Measurements from ENCODE around the gene TMEM167B. TPM values are rescaled to one million over a fixed set of nuclear protein-coding genes. Genes with fewer than 3 reads are reported as not detected.

The TMEM167B gene
- total and polyA plus RNA-seq, 2 of the 4 experiments (the other 2 are of a cell fraction): 21.6 to 32.1 TPM

- TF ChIP-seq MXI1 (IDR thresholded peaks at IDR 0.05; ENCODE audit: borderline replicate concordance, low read depth, low read length) (no peak), FOS (IDR thresholded peaks at IDR 0.05; ENCODE audit: low read depth, low read length) (no peak), USF2 (IDR thresholded peaks at IDR 0.05; ENCODE audit: low read depth, low read length) (no peak)
- CTCF ChIA-PET: no interaction called here
These were observed 42.2 kb upstream of the TMEM167B start for GRCh38 chr1:109048335-109048734.

More at GRCh38 chr1:109048335-109048734, 42.2 kb upstream of the TMEM167B start:
- ATAC-seq (ENCODE audit: low read depth) (no peak), DNase-seq (no peak)
- H3K79me1 ChIP-seq (ENCODE audit: low read depth in 1 of 2, low read length in 2 of 2): no peaks in the 10 kb centered on the region
- no peaks in the 10 kb centered on the region for H3K9me1 ChIP-seq (ENCODE audit: insufficient read depth, low read length)
- no peaks in the 10 kb centered on the region for H3K36me3 ChIP-seq (ENCODE audit: control insufficient read depth, insufficient read depth, low read length)
- H4K5ac ChIP-seq (ENCODE audit: low read depth, low read length): no peak overlapping the region
- no peak overlapping the region for H3K4me3 ChIP-seq (ENCODE audit: insufficient read depth, low read depth, low read length)
- no peak overlapping the region for H2AK5ac ChIP-seq (ENCODE audit: low read depth, low read length)
- H4K91ac ChIP-seq (ENCODE audit: insufficient read depth, low read depth, low read length): no peak overlapping the region
- no peak overlapping the region for H3K9ac ChIP-seq (ENCODE audit: low read depth, low read length)
- no peak overlapping the region for H2BK15ac ChIP-seq (ENCODE audit: low read depth, low read length)
- no TSS peak for BruUV-seq (replicated peaks)
- no peak overlapping the region for H3K18ac ChIP-seq (ENCODE audit: low read depth, low read length)
- 0% methylated on average over 1 of the region's 2 CpGs; no CpG with 5 or more reads in 1 of the 2 experiments for WGBS, 2 experiments (ENCODE audit: extremely low coverage in 2 of 2, insufficient read length in 1 of 2)
- no peaks in the 10 kb centered on the region for H3K9me3 ChIP-seq (ENCODE audit: control insufficient read depth, insufficient read depth, low read length)
- H3K23ac ChIP-seq (ENCODE audit: low read depth, low read length): no peak overlapping the region
- POLR2A ChIA-PET (ENCODE audit: unreplicated experiment): no interaction called here
- no peak overlapping the region for H2AK9ac ChIP-seq (replicated peaks; ENCODE audit: low read depth, low read length, poor library complexity)
- H3K4me2 ChIP-seq (ENCODE audit: low read depth, low read length): no peak overlapping the region
- no peak overlapping the region for H3K14ac ChIP-seq (replicated peaks; ENCODE audit: low read depth, low read length)
- H2BK20ac ChIP-seq (ENCODE audit: low read depth, low read length): no peak overlapping the region
- H2AFZ ChIP-seq (replicated peaks; ENCODE audit: low read length, poor library complexity): no peak overlapping the region
- intact Hi-C loops (cut with micrococcal nuclease) (no loop called here), in situ Hi-C loops (cut with MboI; ENCODE audit: low sequenced_read_pairs) (no loop called here), dilution Hi-C loops (cut with HindIII; ENCODE audit: low sequenced_read_pairs, unreplicated experiment) (no loop called here)
- no peak overlapping the region for H3K4ac ChIP-seq (ENCODE audit: low read depth, low read length)
- no peak overlapping the region for H3K27ac ChIP-seq (ENCODE audit: insufficient read depth, low read length)
- H3K4me1 ChIP-seq (ENCODE audit: control insufficient read depth, insufficient read depth, low read length): no peaks in the 10 kb centered on the region
- H3K27me3 ChIP-seq (ENCODE audit: control insufficient read depth, insufficient read depth, low read length): no peaks in the 10 kb centered on the region
- H2BK5ac ChIP-seq (ENCODE audit: low read depth, low read length, poor library complexity, severe bottlenecking): no peak overlapping the region
- H3K56ac ChIP-seq (ENCODE audit: extremely low read depth, insufficient read depth, low read length): no peak overlapping the region
- no peak overlapping the region for H2BK120ac ChIP-seq (ENCODE audit: low read depth, low read length)
- no peaks in the 10 kb centered on the region for H4K20me1 ChIP-seq (ENCODE audit: insufficient read depth, low read length)
- H4K8ac ChIP-seq (ENCODE audit: low read depth in 2 of 2, low read length in 2 of 2): no peak overlapping the region
